HG03135 (cell line): Measurements from ENCODE around the gene WFIKKN2.
"Not testable (repeated sequence)": the region's sequence is repeated elsewhere in the genome, so short reads cannot be mapped to it uniquely, and the experiment has no call there.

Experiments used
- ATAC-seq: cut with Tn5 transposase; IDR thresholded peaks from one replicate; pipeline ENCODE4 v1.9.1; 2021; ENCODE audit warnings: mild to moderate bottlenecking, moderate library complexity; ENCODE audit not compliant: unreplicated experiment

The WFIKKN2 gene

GRCh38 chr17:50871364-50871763 lies 36.0 kb downstream of the WFIKKN2 start:
- no peak for ATAC-seq

- ATAC-seq: no peak
Measured at GRCh38 chr17:50871898-50872297, 36.5 kb downstream of the WFIKKN2 start.

- ATAC-seq: no peak
Measured at GRCh38 chr17:50872710-50873424, 37.5 kb downstream of the WFIKKN2 start.

- no peak for ATAC-seq
Measured at GRCh38 chr17:50875074-50875473, 39.7 kb downstream of the WFIKKN2 start.

- ATAC-seq: not testable (repeated sequence)
Measured at GRCh38 chr17:50877042-50877441, 41.7 kb downstream of the WFIKKN2 start.

- ATAC-seq: no peak
Measured at GRCh38 chr17:50877838-50878237, 42.5 kb downstream of the WFIKKN2 start.

GRCh38 chr17:50879086-50879485 lies 43.7 kb downstream of the WFIKKN2 start:
- no peak for ATAC-seq

- ATAC-seq: no peak
Measured at GRCh38 chr17:50881182-50881581, 45.8 kb downstream of the WFIKKN2 start.

GRCh38 chr17:50882851-50883250 lies 47.5 kb downstream of the WFIKKN2 start:
- no peak for ATAC-seq

- ATAC-seq: no peak
Measured at GRCh38 chr17:50883850-50884438, 48.6 kb downstream of the WFIKKN2 start.

GRCh38 chr17:50884439-50885311 lies 49.3 kb downstream of the WFIKKN2 start:
- no peak for ATAC-seq

GRCh38 chr17:50887705-50888245 lies 52.4 kb downstream of the WFIKKN2 start:
- no peak for ATAC-seq

GRCh38 chr17:50889528-50890118 lies 54.2 kb downstream of the WFIKKN2 start:
- ATAC-seq: no peak

- no peak for ATAC-seq
Measured at GRCh38 chr17:50890675-50891516, 55.5 kb downstream of the WFIKKN2 start.

GRCh38 chr17:50891577-50891989 lies 56.2 kb downstream of the WFIKKN2 start:
- no peak for ATAC-seq
